PC-3 (cell line): Measurements from ENCODE around the gene MAP3K21. TPM values are rescaled to one million over a fixed set of nuclear protein-coding genes. Genes with fewer than 3 reads are reported as not detected.

Experiments
- ATAC-seq: fragments of 200-7000 bp; cut with Tn5 transposase; 2 replicates; pipeline ENCODE4 v1.9.1; 2020; ENCODE audit warnings: mild to moderate bottlenecking, moderate library complexity
- BruUV-seq: library from RNA; stranded (reverse); fragments of 400-500 nt; replicated peaks from 2 replicates; lab custom pipeline; 2021; lab: Mats Ljungman, UMichigan
- CTCF ChIA-PET: fragments of 300-600 bp; sonication (Branson Sonifier 250); formaldehyde crosslinking; loops from one replicate; lab custom pipeline; 2022; ENCODE audit warnings: antibody characterized with exemption; lab: Charles Lee
- POLR2A ChIA-PET: fragments of 300-600 bp; sonication (Branson Sonifier 250); formaldehyde crosslinking; loops from one replicate; lab custom pipeline; 2022; ENCODE audit warnings: antibody characterized with exemption; ENCODE audit not compliant: unreplicated experiment; lab: Charles Lee
- DNase-seq: peaks from one replicate; pipeline ENCODE4 v3.0.0-alpha.2; 2015
- H2AFZ ChIP-seq: fragments of 300-600 bp; sonication (generic); 2 replicates; pipeline ENCODE4 v1.6.0; 2016; ENCODE audit warnings: antibody characterized with exemption, low read length
- H3F3A ChIP-seq: fragments of 300-600 bp; sonication (generic); one replicate; pipeline ENCODE4 v1.6.0; 2017; ENCODE audit warnings: antibody characterized with exemption, low read length, control low read depth, mild to moderate bottlenecking; ENCODE audit not compliant: unreplicated experiment
- H3K27ac ChIP-seq: fragments of 300-600 bp; sonication (generic); 2 replicates; pipeline ENCODE4 v1.5.1; 2016; ENCODE audit warnings: mild to moderate bottlenecking, low read length
- H3K27me3 ChIP-seq: fragments of 300-600 bp; sonication (generic); 2 replicates; pipeline ENCODE4 v1.6.1; 2016; ENCODE audit warnings: low read length, mixed read lengths
- H3K36me3 ChIP-seq: fragments of 300-600 bp; sonication (generic); 2 replicates; pipeline ENCODE4 v1.6.1; 2016; ENCODE audit warnings: low read depth, mixed run types, low read length, mixed read lengths
- H3K4me1 ChIP-seq: fragments of 300-600 bp; sonication (generic); 2 replicates; pipeline ENCODE4 v1.5.1; 2016; ENCODE audit warnings: low read length; ENCODE audit not compliant: insufficient read depth
- H3K4me2 ChIP-seq: fragments of 300-600 bp; sonication (generic); 2 replicates; pipeline ENCODE4 v1.6.0; 2016; ENCODE audit warnings: low read length
- H3K4me3 ChIP-seq: fragments of 300-600 bp; sonication (generic); 2 replicates; pipeline ENCODE4 v1.5.1; 2016; ENCODE audit warnings: mild to moderate bottlenecking, low read length, mixed read lengths
- H3K79me2 ChIP-seq: fragments of 300-600 bp; sonication (generic); 2 replicates; pipeline ENCODE4 v1.6.1; 2017; ENCODE audit warnings: low read length, mixed read lengths
- H3K9ac ChIP-seq: fragments of 300-600 bp; sonication (generic); 2 replicates; pipeline ENCODE4 v1.6.0; 2016; ENCODE audit warnings: mild to moderate bottlenecking, low read length
- H3K9me2 ChIP-seq: fragments of 300-600 bp; sonication (generic); replicated peaks from 2 replicates; pipeline ENCODE4 v1.6.1; 2016; ENCODE audit warnings: mixed run types, low read length, mixed read lengths
- H3K9me3 ChIP-seq: fragments of 300-600 bp; sonication (generic); 2 replicates; pipeline ENCODE4 v1.6.1; 2016; ENCODE audit warnings: low read length, mixed read lengths
- H4K20me1 ChIP-seq: fragments of 300-600 bp; sonication (generic); 2 replicates; pipeline ENCODE4 v1.6.1; 2016; ENCODE audit warnings: low read length, mixed read lengths
- CTCF ChIP-seq: fragments of 300-600 bp; sonication (generic); conservative IDR thresholded peaks from 2 replicates; pipeline ENCODE4 v1.5.1; 2017; ENCODE audit warnings: antibody characterized with exemption, low read depth, mild to moderate bottlenecking, low read length
- EZH2 ChIP-seq: fragments of 300-600 bp; sonication (generic); IDR thresholded peaks from one replicate; pipeline ENCODE4 v1.6.1; 2017; ENCODE audit warnings: antibody characterized with exemption, mild to moderate bottlenecking, low read length; ENCODE audit not compliant: unreplicated experiment
- EZH2phosphoT487 ChIP-seq: fragments of 300-600 bp; sonication (generic); IDR thresholded peaks from 2 replicates; pipeline ENCODE4 v1.6.1; 2018; ENCODE audit warnings: mild to moderate bottlenecking, antibody characterized with exemption, low read length, borderline replicate concordance
- intact Hi-C: fragments of 100-400 bp; cut with micrococcal nuclease; formaldehyde crosslinking; loops from 2 replicates; pipeline ENCODE4 v1.9.0; 2023
- total RNA-seq: library from RNA; depleted of rRNA; stranded (reverse); fragments of >200 nt; gene quantifications from 2 replicates; pipeline ENCODE4 v1.2.3, GENCODE V29; 2014

The MAP3K21 gene
- total RNA-seq, 1 experiment from 2014 or later: 13.7 TPM

GRCh38 chr1:233362743-233363142 is 35.2 kb downstream of the MAP3K21 start:
- no peak for DNase-seq
- H3F3A ChIP-seq: no peaks in the 10 kb centered on the region
- H4K20me1 ChIP-seq: no peaks in the 10 kb centered on the region
- peaks cover 3% of the 10 kb centered on the region; the same call in 1 of the 2 replicates for H3K36me3 ChIP-seq
- POLR2A ChIA-PET: no interaction called here
- CTCF ChIA-PET: interaction anchor here (0.7 kb wide), 1 partner anchor 393 kb away, joined by 3 read pairs; no protein-coding TSS in a partner anchor
- H3K4me2 ChIP-seq: no peak overlapping the region
- no peaks in the 10 kb centered on the region for H3K9me3 ChIP-seq
- no peaks in the 10 kb centered on the region for H3K9me2 ChIP-seq
- intact Hi-C loops: no loop called here
- no peak overlapping the region for H3K27ac ChIP-seq
- TF ChIP-seq CTCF (no peak), EZH2phosphoT487 (no peak), EZH2 (no peak)
- no peak overlapping the region for H2AFZ ChIP-seq
- H3K4me1 ChIP-seq: peaks cover 11% of the 10 kb centered on the region
- ATAC-seq: no peak
- no peaks in the 10 kb centered on the region for H3K79me2 ChIP-seq
- BruUV-seq: no TSS peak
- no peaks in the 10 kb centered on the region for H3K27me3 ChIP-seq
- H3K9ac ChIP-seq: no peak overlapping the region
- H3K4me3 ChIP-seq: no peak overlapping the region

- no TSS peak for BruUV-seq
- Histone ChIP-seq H3K4me3 (no peak overlapping the region), H4K20me1 (no peaks in the 10 kb centered on the region), H3K36me3 (peaks cover 3% of the 10 kb centered on the region; the same call in 1 of the 2 replicates), H2AFZ (no peak overlapping the region), H3K9me2 (no peaks in the 10 kb centered on the region), H3K9me3 (no peaks in the 10 kb centered on the region), H3K4me2 (no peak overlapping the region), H3K9ac (no peak overlapping the region), H3K4me1 (peaks cover 23% of the 10 kb centered on the region), H3K27ac (no peak overlapping the region), H3K79me2 (no peaks in the 10 kb centered on the region), H3K27me3 (no peaks in the 10 kb centered on the region), H3F3A (no peaks in the 10 kb centered on the region)
- ATAC-seq (no peak), DNase-seq (no peak)
- TF ChIP-seq CTCF (no peak), EZH2 (no peak)
- intact Hi-C loops: loop anchor here (1.0 kb wide), 2 partner anchors 60 to 61 kb away; no protein-coding TSS in a partner anchor
- ChIA-PET POLR2A (no interaction called here), CTCF (interaction anchor here (0.6 to 0.7 kb wide), 3 partner anchors 26 to 748 kb away, joined by 3 read pairs; no protein-coding TSS in a partner anchor)
Observed at GRCh38 chr1:233364026-233364425, 36.5 kb downstream of the MAP3K21 start.
